Heart right ventricle (tissue), 16 donors: ENCODE data around the gene EEFSEC. TPM values are rescaled to one million over a fixed set of nuclear protein-coding genes. Genes with fewer than 3 reads are reported as not detected.

ENCODE experiments used
- ATAC-seq, 8 donors: fragments of 200-7000 bp; cut with Tn5 transposase; one replicate each; pipeline ENCODE4 v1.9.1; 2020; ENCODE audit warnings: mild to moderate bottlenecking in 8 of 8, moderate library complexity in 8 of 8, moderate number of reproducible peaks in 1 of 8
- DNase-seq, 2 donors: peaks; one replicate each; pipeline ENCODE4 v3.0.0-alpha.2; 2020
- H3K27ac ChIP-seq, 10 donors: fragments of 200-600 bp; sonication (generic) in 2 of 10; one replicate each; pipeline versions ENCODE4 v1.5.0 to v1.8.0; 2020 to 2022; ENCODE audit warnings: mild to moderate bottlenecking in 3 of 10
- H3K27me3 ChIP-seq, 7 donors: fragments of 200-600 bp; one replicate each; pipeline ENCODE4 v1.8.0; 2021 to 2022; ENCODE audit warnings: mild to moderate bottlenecking in 2 of 7
- H3K36me3 ChIP-seq, 9 donors: fragments of 200-600 bp; sonication (generic) in 1 of 9; one replicate each; pipeline versions ENCODE4 v1.5.0 to v1.8.0; 2020 to 2022; ENCODE audit warnings: mild to moderate bottlenecking in 2 of 9
- H3K4me1 ChIP-seq, 9 donors: fragments of 200-600 bp; sonication (generic) in 1 of 9; one replicate each; pipeline versions ENCODE4 v1.5.0 to v1.8.0; 2020 to 2022; ENCODE audit warnings: mild to moderate bottlenecking in 4 of 9
- H3K4me3 ChIP-seq, 10 donors: fragments of 200-600 bp; sonication (generic) in 2 of 10; one replicate each; pipeline versions ENCODE4 v1.5.0 to v1.8.0; 2020 to 2022; ENCODE audit warnings: mild to moderate bottlenecking in 7 of 10, moderate library complexity in 2 of 10
- H3K9me3 ChIP-seq, 11 donors: fragments of 200-600 bp in 10 of 11; sonication (generic) in 2 of 11; one replicate each; pipeline versions ENCODE4 v1.5.0 to v1.8.0; 2013 to 2022; ENCODE audit warnings: mild to moderate bottlenecking in 2 of 11, control low read depth in 1 of 11, moderate library complexity in 1 of 11
- CTCF ChIP-seq, 9 donors: fragments of 200-600 bp; sonication (generic) in 2 of 9; IDR thresholded peaks; one replicate each; pipeline versions ENCODE4 v1.5.0 to v1.8.0; 2021 to 2022; ENCODE audit warnings: antibody characterized with exemption in 9 of 9, mild to moderate bottlenecking in 5 of 9, moderate library complexity in 1 of 9
- WGBS, 2 donors: extraction: QIAGEN DNeasy Blood & Tissue Kit; methylation state at CpG; one replicate each; pipeline ENCODE4 v1.1.7; 2013; ENCODE audit warnings: inconsistent platforms in 1 of 2; 5-methylcytosine and 5-hydroxymethylcytosine counted together
- intact Hi-C, 10 donors: fragments of 100-400 bp; cut with DNase I; formaldehyde crosslinking; loops; one replicate each; pipeline versions ENCODE4 v1.11.1 to v1.14.2; 2022
- polyA plus RNA-seq, 2 donors: library from polyadenylated mRNA; stranded (reverse); fragments of 200-250 nt; gene quantifications; one replicate each; pipeline ENCODE4 v1.2.3, GENCODE V29; 2013
- total RNA-seq, 10 donors: library from RNA; stranded (reverse); fragmentation: NEBNext Ultra II Directional in 3 of 10; extraction: Animal tissue kit (Norgen Biotek cat#: 25700) in 3 of 10; gene quantifications; one replicate each; pipeline versions ENCODE4 v1.2.1 to v1.2.4, GENCODE V29; 2021 to 2023
- donor health status: Arrhythmogenic right ventricular cardiomyopathy.
- donor health status: ischemic (EF 13 %, LVEDD 7.1; RV severe dilation, severe dysfunction).
- donor health status: healthy with polysubstance abuse.
- donor health status: DM: no; HTN: yes; CAD: no.
- donor health status: DM: no; HTN: no; CAD: no.
- donor health status: ischemic (EF 25% LVEDD 6.9; RV normal size, moderate dysfunction).
- donor health status: ischemic (EF 25% LVEDD 5.7; RV mildly dilated, moderate dysfunction).
- donor health status: healthy.
- donor health status: DM: yes; HTN: yes; CAD: no.
- donor health status: Ischemic cardiomyopathy.
- donor health status: ischemic (EF 35%, LVEDD 5.7; RV mildly dilated, moderate dysfunction).
- donor health status: nonischemic (EF 11% LVEDD 7.7; RV severe dilation, severe dysfunction).
- donor health status: DM: yes; HTN: yes; CAD: no.
- donor health status: PGD.
- donor health status: ischemic (EF 29% LVEDD 5.4; RV normal size, mild dysfunction).
- donor health status: nonischemic (EF 23%, LVEDD 6.1; RV moderate dilation, normal function).

Gene EEFSEC
- total and polyA plus RNA-seq, 12 donors, result 16.5 to 29.5 (median 25.0) TPM

GRCh38 chr3:128235207-128235926, 82.1 kb downstream of the EEFSEC start:
- no peak overlapping the region for H3K4me3 ChIP-seq
- whole genome bisulfite sequencing, 2 donors, result 46 to 57% methylated on average over 11 of the region's 11 CpGs
- TF ChIP-seq CTCF (IDR thresholded peaks at IDR 0.05), result no peak
- intact Hi-C loops, result no loop called here
- peaks cover 0 to 61% (median 22%) of the 10 kb centered on the region in 9 donors for H3K4me1 ChIP-seq
- H3K27ac ChIP-seq, result no peak overlapping the region
- H3K36me3 ChIP-seq, result no peaks in the 10 kb centered on the region
- H3K9me3 ChIP-seq, result no peaks in the 10 kb centered on the region
- H3K27me3 ChIP-seq, result no peaks in the 10 kb centered on the region
- ATAC-seq (peak in 6 of 8 donors; percentile 40 to 72 (median 56)), DNase-seq (no peak)

GRCh38 chr3:128236657-128237056, 83.4 kb downstream of the EEFSEC start:
- Histone ChIP-seq H3K27ac (peak overlapping the region in 2 of 10 donors; percentile 18 to 23), H3K27me3 (no peaks in the 10 kb centered on the region), H3K4me1 (peaks cover 0 to 55% (median 22%) of the 10 kb centered on the region in 9 donors), H3K9me3 (no peaks in the 10 kb centered on the region), H3K4me3 (no peak overlapping the region), H3K36me3 (no peaks in the 10 kb centered on the region)
- WGBS, 2 donors, result 57 to 65% methylated on average over 8 of the region's 8 CpGs
- intact Hi-C loops, result no loop called here
- no peak for TF ChIP-seq CTCF (IDR thresholded peaks at IDR 0.05)
- no peak for DNase-seq
- peak in 6 of 8 donors; percentile 41 to 74 (median 52) for ATAC-seq

DNA sequence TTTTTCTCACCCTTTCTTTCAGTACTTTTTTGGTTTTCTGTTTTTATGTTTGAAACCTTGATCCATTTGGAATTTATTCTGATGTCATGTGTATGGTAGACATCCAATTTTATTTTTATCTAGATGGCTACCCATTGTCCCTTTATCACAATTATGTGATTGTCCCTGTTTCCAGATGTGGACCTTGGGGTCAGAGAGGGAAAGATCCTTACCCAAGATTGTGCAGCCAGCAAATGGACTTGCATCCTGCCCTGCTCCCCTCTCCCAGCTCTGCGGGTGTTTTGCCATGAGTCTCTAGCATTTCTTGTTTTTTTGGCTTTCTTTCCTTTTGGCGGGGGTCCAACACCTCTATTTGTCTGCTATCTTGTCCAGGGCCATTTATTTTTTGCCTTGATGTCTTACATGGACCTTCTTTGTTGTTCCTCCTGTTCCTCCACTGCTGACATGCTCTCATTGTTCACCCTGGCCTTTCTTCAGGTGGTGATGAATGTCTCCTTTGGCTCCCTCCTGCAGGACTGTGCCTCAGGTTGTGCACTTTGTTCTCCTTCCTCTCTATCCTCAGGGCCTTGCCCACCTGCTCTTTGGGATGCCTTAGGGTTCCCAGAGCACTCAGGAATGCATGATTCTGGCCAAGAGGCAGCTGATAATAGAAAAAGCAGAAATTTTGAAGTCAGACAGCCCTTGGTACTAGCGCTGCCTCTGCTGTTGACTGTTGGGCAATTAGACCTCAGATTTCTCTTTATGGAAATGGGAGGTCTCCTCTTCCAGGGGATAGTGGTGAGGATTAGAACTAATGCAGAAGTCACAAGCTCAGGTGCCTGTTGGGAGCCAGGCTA, 84.3 kb downstream of the EEFSEC start:
- H3K4me1 ChIP-seq, result peaks cover 0 to 46% (median 20%) of the 10 kb centered on the region in 9 donors

GRCh38 chr3:128238184-128238489, 84.9 kb downstream of the EEFSEC start:
- peaks cover 0 to 40% (median 18%) of the 10 kb centered on the region in 9 donors for H3K4me1 ChIP-seq
- DNase-seq (no peak), ATAC-seq (no peak)
- no peaks in the 10 kb centered on the region for H3K9me3 ChIP-seq
- no peak for TF ChIP-seq CTCF (IDR thresholded peaks at IDR 0.05)
- no peak overlapping the region for H3K4me3 ChIP-seq
- intact Hi-C loops, result no loop called here
- no peaks in the 10 kb centered on the region for H3K36me3 ChIP-seq
- no peak overlapping the region for H3K27ac ChIP-seq
- H3K27me3 ChIP-seq, result no peaks in the 10 kb centered on the region

More for the DNA sequence above, 84.3 kb downstream of the EEFSEC start:
- Histone ChIP-seq H3K36me3 (no peaks in the 10 kb centered on the region), H3K9me3 (no peaks in the 10 kb centered on the region), H3K27me3 (no peaks in the 10 kb centered on the region), H3K4me3 (no peak overlapping the region), H3K27ac (no peak overlapping the region)
- WGBS, 2 donors, result 72 to 77% methylated on average over 3 of the region's 3 CpGs
- ATAC-seq (no peak), DNase-seq (no peak)
- intact Hi-C loops, result no loop called here
- TF ChIP-seq CTCF (IDR thresholded peaks at IDR 0.05), result no peak
